Liver (tissue), 9 donors: Measurements from ENCODE around the gene VAV3. TPM values are rescaled to one million over a fixed set of nuclear protein-coding genes. Genes with fewer than 3 reads are reported as not detected.

ENCODE experiments used
- DNase-seq: peaks from one replicate; pipeline ENCODE4 v3.0.0-alpha.2; 2017; ENCODE audit warnings: low spot score
- H3K27ac ChIP-seq, 2 donors: one replicate each; pipeline ENCODE4 v1.7.0; 2013; ENCODE audit warnings: inconsistent platforms in 2 of 2, low read length in 2 of 2, control low read depth in 1 of 2, low read depth in 1 of 2, mild to moderate bottlenecking in 1 of 2
- H3K27me3 ChIP-seq, 4 donors: one replicate each; pipeline versions ENCODE4 v1.6.1 to v1.7.0; 2013; ENCODE audit warnings: low read length in 3 of 4, inconsistent platforms in 1 of 4, mild to moderate bottlenecking in 1 of 4, moderate library complexity in 1 of 4; ENCODE audit not compliant: control insufficient read depth in 4 of 4, insufficient read depth in 4 of 4
- H3K36me3 ChIP-seq, 4 donors: one replicate each; pipeline versions ENCODE4 v1.6.1 to v1.7.0; 2013; ENCODE audit warnings: low read length in 3 of 4, mild to moderate bottlenecking in 3 of 4, low read depth in 1 of 4, moderate library complexity in 1 of 4; ENCODE audit not compliant: control insufficient read depth in 4 of 4, insufficient read depth in 3 of 4
- H3K4me1 ChIP-seq, 4 donors: one replicate each; pipeline versions ENCODE4 v1.6.1 to v1.7.0; 2013; ENCODE audit warnings: low read length in 3 of 4, mild to moderate bottlenecking in 3 of 4, moderate library complexity in 1 of 4; ENCODE audit not compliant: control insufficient read depth in 4 of 4, insufficient read depth in 4 of 4
- H3K4me3 ChIP-seq, 3 donors: one replicate each; pipeline versions ENCODE4 v1.6.1 to v1.7.0; 2013; ENCODE audit warnings: low read length in 3 of 3, control low read depth in 1 of 3, low read depth in 1 of 3, mild to moderate bottlenecking in 1 of 3
- H3K9ac ChIP-seq, 2 donors: one replicate each; pipeline ENCODE4 v1.7.0; 2013; ENCODE audit warnings: low read length in 2 of 2, mild to moderate bottlenecking in 2 of 2, moderate library complexity in 2 of 2, control low read depth in 1 of 2, low read depth in 1 of 2
- H3K9me3 ChIP-seq, 4 donors: one replicate each; pipeline versions ENCODE4 v1.6.1 to v1.7.0; 2013; ENCODE audit warnings: low read length in 3 of 4; ENCODE audit not compliant: control insufficient read depth in 4 of 4
- ATF3 ChIP-seq: IDR thresholded peaks from 2 replicates; pipeline ENCODE4 v1.6.1; 2016; ENCODE audit warnings: antibody characterized with exemption
- CTCF ChIP-seq: fragments of 150-350 bp; IDR thresholded peaks from 2 replicates; pipeline ENCODE4 v1.5.1; 2017; ENCODE audit warnings: improper control_type of control experiment, low read depth, low read length; ENCODE audit not compliant: missing input control
- EGR1 ChIP-seq, 2 donors: IDR thresholded peaks; 2 replicates each; pipeline ENCODE4 v1.6.1; 2016 to 2018; ENCODE audit warnings: antibody characterized with exemption in 2 of 2, low read depth in 2 of 2
- FOXA1 ChIP-seq: IDR thresholded peaks from 2 replicates; pipeline ENCODE4 v1.6.1; 2016; ENCODE audit warnings: antibody characterized with exemption
- FOXA2 ChIP-seq: IDR thresholded peaks from 2 replicates; pipeline ENCODE4 v1.6.1; 2016; ENCODE audit warnings: antibody characterized with exemption
- GABPA ChIP-seq, 2 donors: IDR thresholded peaks in 1 of 2; conservative IDR thresholded peaks in 1 of 2; 2 replicates each; pipeline ENCODE4 v1.6.1; 2016; ENCODE audit warnings: antibody characterized with exemption in 2 of 2, mild to moderate bottlenecking in 1 of 2, moderate library complexity in 1 of 2
- HNF4A ChIP-seq, 2 donors: conservative IDR thresholded peaks; 2 replicates each; pipeline ENCODE4 v1.6.1; 2016; ENCODE audit warnings: antibody characterized with exemption in 2 of 2, mild to moderate bottlenecking in 2 of 2
- HNF4G ChIP-seq: IDR thresholded peaks from 2 replicates; pipeline ENCODE4 v1.6.1; 2016; ENCODE audit warnings: antibody characterized with exemption
- JUND ChIP-seq, 2 donors: IDR thresholded peaks; 2 replicates each; pipeline ENCODE4 v1.6.1; 2016; ENCODE audit warnings: antibody characterized with exemption in 2 of 2
- MAX ChIP-seq: IDR thresholded peaks from 2 replicates; pipeline ENCODE4 v1.6.1; 2016; ENCODE audit warnings: antibody characterized with exemption
- NR2F2 ChIP-seq: IDR thresholded peaks from 2 replicates; pipeline ENCODE4 v1.6.1; 2016; ENCODE audit warnings: antibody characterized with exemption
- RAD21 ChIP-seq, 2 donors: IDR thresholded peaks; 2 replicates each; pipeline ENCODE4 v1.6.1; 2016; ENCODE audit warnings: antibody characterized with exemption in 2 of 2, mild to moderate bottlenecking in 2 of 2
- REST ChIP-seq: IDR thresholded peaks from 2 replicates; pipeline ENCODE4 v1.6.1; 2016; ENCODE audit warnings: antibody characterized with exemption, mild to moderate bottlenecking
- RXRA ChIP-seq, 2 donors: IDR thresholded peaks; 2 replicates each; pipeline ENCODE4 v1.6.1; 2017 to 2018; ENCODE audit warnings: antibody characterized with exemption in 2 of 2, mild to moderate bottlenecking in 1 of 2
- SP1 ChIP-seq: IDR thresholded peaks from 2 replicates; pipeline ENCODE4 v1.6.1; 2018; ENCODE audit warnings: antibody characterized with exemption, mild to moderate bottlenecking
- TAF1 ChIP-seq: conservative IDR thresholded peaks from 2 replicates; pipeline ENCODE4 v1.6.1; 2016; ENCODE audit warnings: antibody characterized with exemption, mild to moderate bottlenecking
- YY1 ChIP-seq: IDR thresholded peaks from 2 replicates; pipeline ENCODE4 v1.6.1; 2016; ENCODE audit warnings: antibody characterized with exemption, mild to moderate bottlenecking
- ZBTB33 ChIP-seq: IDR thresholded peaks from 2 replicates; pipeline ENCODE4 v1.6.1; 2016; ENCODE audit warnings: antibody characterized with exemption
- WGBS: extraction: QIAGEN DNeasy Blood & Tissue Kit; methylation state at CpG from one replicate; pipeline ENCODE4 v1.1.7; 2013; 5-methylcytosine and 5-hydroxymethylcytosine counted together
- polyA plus RNA-seq, 2 donors: library from polyadenylated mRNA; stranded (reverse) in 1 of 2; unstranded in 1 of 2; fragments of 200-250 nt in 1 of 2; fragments of >200 nt in 1 of 2; fragmentation: Nextera tagmentation in 1 of 2; extraction: Ambion mirVana in 1 of 2; gene quantifications; one replicate each; pipeline versions ENCODE4 v1.2.1 to v1.2.3, GENCODE V29; 2013 to 2015
- total RNA-seq, 2 donors: library from RNA; depleted of rRNA; stranded (reverse); fragments of >200 nt; gene quantifications; one replicate each; pipeline ENCODE4 v1.2.3, GENCODE V29; 2014
- donor health status: healthy.
- donor health status: healthy.
- donor health status: healthy.
- donor health status: healthy.
- donor health status: healthy.

Gene VAV3
- total and polyA plus RNA-seq, 4 donors = 0.46 to 4.8 (median 2.7) TPM

GRCh38 chr1:107617921-107618320 lies 347.1 kb downstream of the VAV3 start:
- H3K27ac ChIP-seq = no peak overlapping the region
- peaks cover 0 to under 1% (median 0%) of the 10 kb centered on the region in 4 donors for H3K9me3 ChIP-seq
- 83% methylated on average over 8 of the region's 8 CpGs for WGBS
- H3K9ac ChIP-seq = no peak overlapping the region
- H3K36me3 ChIP-seq = no peaks in the 10 kb centered on the region
- no peak for TF ChIP-seq JUND (IDR thresholded peaks at IDR 0.05)
- TF ChIP-seq YY1 = no peak
- TF ChIP-seq REST = no peak
- no peak for TF ChIP-seq MAX
- no peak for TF ChIP-seq RAD21 (IDR thresholded peaks at IDR 0.05)
- no peak for TF ChIP-seq GABPA (IDR thresholded peaks at IDR 0.05 in 1 of 2, conservative IDR thresholded peaks at IDR 0.05 in 1 of 2)
- TF ChIP-seq FOXA1 = no peak
- no peak for TF ChIP-seq FOXA2
- TF ChIP-seq ATF3 = no peak
- no peak for TF ChIP-seq TAF1
- no peak overlapping the region for H3K4me3 ChIP-seq
- DNase-seq = no peak
- no peaks in the 10 kb centered on the region for H3K4me1 ChIP-seq
- no peaks in the 10 kb centered on the region for H3K27me3 ChIP-seq

- no peaks in the 10 kb centered on the region for H3K27me3 ChIP-seq
- no peaks in the 10 kb centered on the region for H3K4me1 ChIP-seq
- H3K9me3 ChIP-seq = peaks cover 0 to 4% (median 0%) of the 10 kb centered on the region in 4 donors
- TF ChIP-seq ZBTB33 (no peak), REST (no peak), HNF4G (no peak), ATF3 (no peak), FOXA1 (no peak), HNF4A (conservative IDR thresholded peaks at IDR 0.05) (no peak), JUND (IDR thresholded peaks at IDR 0.05) (no peak), CTCF (no peak), FOXA2 (no peak), NR2F2 (no peak), EGR1 (IDR thresholded peaks at IDR 0.05; ENCODE audit: low read depth in 2 of 2) (no peak), YY1 (no peak), RXRA (IDR thresholded peaks at IDR 0.05) (no peak), MAX (no peak), RAD21 (IDR thresholded peaks at IDR 0.05) (no peak), SP1 (no peak), GABPA (IDR thresholded peaks at IDR 0.05 in 1 of 2, conservative IDR thresholded peaks at IDR 0.05 in 1 of 2) (no peak)
- H3K4me3 ChIP-seq = no peak overlapping the region
- no peak overlapping the region for H3K27ac ChIP-seq
- peaks cover 0 to 3% (median 0%) of the 10 kb centered on the region in 4 donors for H3K36me3 ChIP-seq
- H3K9ac ChIP-seq = no peak overlapping the region
- no peak for DNase-seq
These were observed 347.5 kb downstream of the VAV3 start for GRCh38 chr1:107617456-107617855.
